Left ventricle myocardium inferior (tissue), 1 donor: ENCODE measurements around the gene COL4A6. TPM values are rescaled to one million over a fixed set of nuclear protein-coding genes. Genes with fewer than 3 reads are reported as not detected.

Source experiments
- DNase-seq: peaks from one replicate; pipeline ENCODE4 v3.0.0-alpha.2; 2020
- H3K27ac ChIP-seq: fragments of 200-600 bp; replicated peaks from 2 replicates; pipeline ENCODE4 v1.8.0; 2021
- H3K27me3 ChIP-seq: fragments of 200-600 bp; 2 replicates; pipeline ENCODE4 v1.8.0; 2021; ENCODE audit warnings: low read depth
- H3K36me3 ChIP-seq: fragments of 200-600 bp; 2 replicates; pipeline ENCODE4 v1.8.0; 2021
- H3K4me1 ChIP-seq: fragments of 200-600 bp; 2 replicates; pipeline ENCODE4 v1.8.0; 2021
- H3K4me3 ChIP-seq: fragments of 200-600 bp; 2 replicates; pipeline ENCODE4 v1.8.0; 2021; ENCODE audit warnings: mild to moderate bottlenecking, moderate library complexity
- H3K9me3 ChIP-seq: fragments of 200-600 bp; replicated peaks from 2 replicates; pipeline ENCODE4 v1.8.0; 2021
- intact Hi-C: fragments of 100-400 bp; cut with micrococcal nuclease; formaldehyde crosslinking; loops from one replicate; pipeline ENCODE4 v1.11.0; 2022
- total RNA-seq: library from RNA; stranded (reverse); fragmentation: NEBNext Ultra II Directional; extraction: Animal tissue kit (Norgen Biotek cat#: 25700); gene quantifications from one replicate; pipeline ENCODE4 v1.2.1, GENCODE V29; 2021
- TF ChIP-seq, protein P1 (sequence below): fragments of 200-600 bp; IDR thresholded peaks from 2 replicates; pipeline ENCODE4 v1.8.0; 2021; ENCODE audit warnings: antibody characterized with exemption, mild to moderate bottlenecking, borderline replicate concordance
- donor health status: DM: no; HTN: yes; CAD: no; lungs with severe emphysema.

Gene COL4A6
- total RNA-seq, 1 donor from 2014 or later: 9.8 TPM

DNA sequence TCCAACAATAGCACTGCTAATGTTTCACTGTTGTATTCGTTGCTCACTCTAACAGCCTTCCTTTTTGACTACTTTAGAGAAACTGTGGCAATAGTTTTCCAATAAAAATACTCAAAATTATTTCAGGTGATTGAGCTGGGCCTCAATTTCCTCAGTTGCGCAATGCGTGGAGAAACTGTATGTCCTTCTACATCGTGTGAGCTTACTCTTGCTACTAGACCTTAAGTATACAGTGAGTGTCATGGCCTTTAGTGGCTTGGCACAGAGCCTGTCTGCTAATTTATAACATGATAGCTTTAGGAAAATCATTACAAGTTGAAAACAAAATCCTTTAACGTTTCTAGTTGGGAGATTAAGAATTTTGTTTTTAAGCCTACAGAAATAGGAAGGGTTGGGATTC lies 114.5 kb downstream of the COL4A6 start:
- intact Hi-C loops: no loop called here
- no peak overlapping the region for H3K27ac ChIP-seq

DNA sequence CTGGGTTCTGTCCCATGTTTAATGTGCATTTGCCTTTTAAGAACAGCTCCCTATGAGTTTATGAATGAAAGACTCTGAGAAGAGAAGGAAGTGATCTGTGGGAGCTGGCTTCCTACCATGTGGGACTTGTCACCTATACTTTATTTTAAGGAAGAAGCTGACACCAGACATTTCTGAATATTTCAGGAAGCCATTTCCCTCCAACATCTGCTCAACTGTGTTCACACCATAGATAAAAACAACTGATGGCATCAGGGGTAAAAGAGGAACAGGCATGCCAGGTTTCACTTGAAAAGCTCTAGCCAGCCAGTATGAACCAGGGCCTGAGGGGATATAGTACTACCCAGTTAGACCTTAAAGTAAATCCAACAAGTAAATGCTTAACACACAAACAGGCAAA lies 116.0 kb downstream of the COL4A6 start:
- no peaks in the 10 kb centered on the region for H3K27me3 ChIP-seq
- no peak overlapping the region for H3K27ac ChIP-seq
- H3K36me3 ChIP-seq: no peaks in the 10 kb centered on the region
- intact Hi-C loops: no loop called here
- no peaks in the 10 kb centered on the region for H3K4me1 ChIP-seq
- no peaks in the 10 kb centered on the region for H3K9me3 ChIP-seq
- no peak overlapping the region for H3K4me3 ChIP-seq
- no peak for DNase-seq
- TF ChIP-seq, protein P1, sequence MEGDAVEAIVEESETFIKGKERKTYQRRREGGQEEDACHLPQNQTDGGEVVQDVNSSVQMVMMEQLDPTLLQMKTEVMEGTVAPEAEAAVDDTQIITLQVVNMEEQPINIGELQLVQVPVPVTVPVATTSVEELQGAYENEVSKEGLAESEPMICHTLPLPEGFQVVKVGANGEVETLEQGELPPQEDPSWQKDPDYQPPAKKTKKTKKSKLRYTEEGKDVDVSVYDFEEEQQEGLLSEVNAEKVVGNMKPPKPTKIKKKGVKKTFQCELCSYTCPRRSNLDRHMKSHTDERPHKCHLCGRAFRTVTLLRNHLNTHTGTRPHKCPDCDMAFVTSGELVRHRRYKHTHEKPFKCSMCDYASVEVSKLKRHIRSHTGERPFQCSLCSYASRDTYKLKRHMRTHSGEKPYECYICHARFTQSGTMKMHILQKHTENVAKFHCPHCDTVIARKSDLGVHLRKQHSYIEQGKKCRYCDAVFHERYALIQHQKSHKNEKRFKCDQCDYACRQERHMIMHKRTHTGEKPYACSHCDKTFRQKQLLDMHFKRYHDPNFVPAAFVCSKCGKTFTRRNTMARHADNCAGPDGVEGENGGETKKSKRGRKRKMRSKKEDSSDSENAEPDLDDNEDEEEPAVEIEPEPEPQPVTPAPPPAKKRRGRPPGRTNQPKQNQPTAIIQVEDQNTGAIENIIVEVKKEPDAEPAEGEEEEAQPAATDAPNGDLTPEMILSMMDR: no peak

More for the DNA sequence above, 114.5 kb downstream of the COL4A6 start:
- TF ChIP-seq, protein P1: no peak
- Histone ChIP-seq H3K4me3 (no peak overlapping the region), H3K4me1 (no peaks in the 10 kb centered on the region), H3K36me3 (no peaks in the 10 kb centered on the region), H3K27me3 (no peaks in the 10 kb centered on the region), H3K9me3 (no peaks in the 10 kb centered on the region)
- no peak for DNase-seq

DNA sequence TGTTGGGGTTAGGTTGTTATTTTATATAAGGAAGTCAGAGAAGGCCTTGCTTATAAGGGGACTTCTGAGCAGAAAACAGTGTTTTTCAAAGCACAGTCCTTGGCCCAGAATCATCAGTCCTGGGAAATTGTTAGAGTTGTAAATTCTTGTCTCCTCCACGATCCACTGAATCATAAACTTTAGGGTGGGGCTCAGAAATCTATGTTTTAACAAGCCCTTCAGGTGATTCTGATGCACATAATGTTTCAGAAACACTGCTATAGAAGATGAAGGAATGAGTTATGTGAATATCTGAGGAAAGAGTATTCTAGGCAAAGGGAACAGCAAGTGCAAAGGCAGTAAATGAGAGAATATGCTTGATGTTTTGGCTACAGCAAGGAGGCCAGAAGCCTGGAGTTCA lies 121.8 kb downstream of the COL4A6 start:
- no peak overlapping the region for H3K27ac ChIP-seq
- H3K36me3 ChIP-seq: no peaks in the 10 kb centered on the region
- TF ChIP-seq, protein P1: no peak
- H3K4me1 ChIP-seq: no peaks in the 10 kb centered on the region
- no peak for DNase-seq
- H3K9me3 ChIP-seq: no peaks in the 10 kb centered on the region
- no peak overlapping the region for H3K4me3 ChIP-seq
- intact Hi-C loops: no loop called here
- no peaks in the 10 kb centered on the region for H3K27me3 ChIP-seq

DNA sequence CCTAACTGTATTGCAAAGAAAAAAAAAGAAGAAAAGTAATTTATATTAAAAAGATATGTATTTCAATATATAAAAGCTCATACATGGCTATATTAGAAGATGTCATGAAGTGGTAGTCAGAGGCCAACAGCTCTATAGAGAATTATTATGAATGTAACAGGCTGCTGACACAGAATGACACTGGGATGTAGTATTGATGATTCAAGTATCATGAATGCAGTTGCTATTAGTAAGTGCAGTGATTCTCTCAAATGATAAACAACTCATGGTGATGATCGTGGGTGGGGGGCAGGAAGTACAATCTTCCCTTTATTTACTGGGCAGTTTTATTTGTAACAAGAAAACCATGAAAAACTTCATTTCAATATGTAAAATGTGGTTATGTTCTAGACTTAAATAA lies 124.6 kb downstream of the COL4A6 start:
- Histone ChIP-seq H3K4me3 (no peak overlapping the region), H3K4me1 (no peaks in the 10 kb centered on the region), H3K9me3 (no peaks in the 10 kb centered on the region), H3K27ac (no peak overlapping the region), H3K27me3 (no peaks in the 10 kb centered on the region), H3K36me3 (no peaks in the 10 kb centered on the region)
- TF ChIP-seq, protein P1: no peak
- intact Hi-C loops: no loop called here
- DNase-seq: no peak

DNA sequence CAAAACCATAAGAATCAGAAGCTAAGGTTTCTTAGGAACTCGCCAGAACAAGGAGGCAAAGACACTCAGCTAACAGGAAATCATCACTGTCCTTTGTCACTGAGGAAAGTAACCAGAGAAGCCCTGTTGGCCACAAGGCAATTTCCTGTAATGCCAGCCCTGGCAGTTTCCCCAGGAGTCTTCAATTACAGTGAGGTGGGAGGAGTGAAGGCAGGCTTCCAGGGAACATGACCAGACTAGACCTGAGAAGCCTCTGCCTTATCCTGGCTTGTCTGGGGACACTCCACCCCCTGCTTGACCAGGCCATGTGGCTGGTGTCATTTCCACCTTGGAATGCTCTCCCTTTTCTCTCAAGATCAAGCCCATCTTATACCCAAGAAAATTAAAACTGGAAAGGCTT lies 125.3 kb downstream of the COL4A6 start:
- Histone ChIP-seq H3K4me1 (no peaks in the 10 kb centered on the region), H3K27me3 (no peaks in the 10 kb centered on the region), H3K27ac (no peak overlapping the region), H3K4me3 (no peak overlapping the region), H3K36me3 (no peaks in the 10 kb centered on the region), H3K9me3 (no peaks in the 10 kb centered on the region)
- intact Hi-C loops: no loop called here
- DNase-seq: peak; percentile 28
- TF ChIP-seq, protein P1: no peak

DNA sequence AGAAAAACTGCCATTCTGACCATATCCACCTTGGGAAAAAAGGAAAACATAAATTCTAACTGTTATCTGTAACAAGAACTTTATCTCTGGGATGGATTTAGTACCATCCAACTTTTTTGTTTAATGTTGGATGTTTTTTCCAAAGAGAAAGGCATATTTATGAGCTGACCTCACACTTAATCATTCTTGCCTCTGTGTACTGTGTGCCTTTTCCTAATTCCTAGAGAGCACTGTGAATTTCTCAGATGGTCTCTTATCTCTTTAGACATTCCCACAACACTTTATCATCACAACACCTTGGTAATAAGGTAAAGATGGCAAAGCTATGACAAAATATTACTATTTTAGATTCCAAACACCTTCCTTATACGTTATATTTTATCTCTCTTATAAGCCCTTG lies 126.2 kb downstream of the COL4A6 start:
- Histone ChIP-seq H3K36me3 (no peaks in the 10 kb centered on the region), H3K4me1 (no peaks in the 10 kb centered on the region), H3K9me3 (no peaks in the 10 kb centered on the region), H3K27me3 (no peaks in the 10 kb centered on the region), H3K27ac (no peak overlapping the region), H3K4me3 (no peak overlapping the region)
- DNase-seq: no peak
- TF ChIP-seq, protein P1: no peak
- intact Hi-C loops: no loop called here
